Thyroid gland (tissue), 4 donors: ENCODE data around the gene KCP.

Experiments used
- CTCF ChIP-seq, 6 experiments: fragments of 200-600 bp in 3 of 6; fragments of 450-650 bp in 3 of 6; sonication (generic) in 3 of 6; IDR thresholded peaks; one replicate each; pipeline ENCODE4 v1.5.1; 2016 to 2019; ENCODE audit warnings: antibody characterized with exemption in 6 of 6, mild to moderate bottlenecking in 2 of 6, inconsistent platforms in 1 of 6, moderate library complexity in 1 of 6
- POLR2A ChIP-seq, 2 donors: fragments of 450-650 bp; IDR thresholded peaks; one replicate each; pipeline ENCODE4 v1.6.1; 2017; ENCODE audit warnings: antibody characterized with exemption in 2 of 2, mild to moderate bottlenecking in 2 of 2, moderate library complexity in 1 of 2

GRCh38 chr7:128913870-128914565, 3.5 kb upstream of the KCP start:
- TF ChIP-seq POLR2A (IDR thresholded peaks at IDR 0.05) (no peak), CTCF (IDR thresholded peaks at IDR 0.05) (no peak)
